ENCODE data around the gene PEX13.

Gene PEX13

DNA sequence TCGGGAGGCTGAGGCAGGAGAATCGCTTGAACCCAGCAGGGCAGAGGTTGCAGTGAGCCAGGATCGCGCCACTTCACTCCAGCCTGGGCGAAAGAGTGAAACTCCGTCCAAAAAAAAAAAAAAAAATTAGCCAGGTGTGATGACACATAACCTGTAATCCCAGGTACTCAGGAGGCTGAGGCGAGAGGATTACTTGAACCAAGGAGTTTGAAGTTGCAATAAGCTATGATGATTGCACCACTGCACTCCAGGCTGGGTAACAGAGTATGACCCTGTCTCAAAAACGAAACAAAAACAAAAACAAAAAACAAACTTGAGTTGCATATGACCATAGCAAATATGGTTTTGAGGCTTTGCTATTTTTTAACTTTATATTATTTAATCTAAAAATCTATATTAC lies 74.0 kb downstream of the PEX13 start:
- DNase-seq (ENCODE audit: low read depth), result no peak
- H3K4me3 ChIP-seq (ENCODE audit: low read depth, low read length), result no peak overlapping the region
- TF ChIP-seq, protein P1, sequence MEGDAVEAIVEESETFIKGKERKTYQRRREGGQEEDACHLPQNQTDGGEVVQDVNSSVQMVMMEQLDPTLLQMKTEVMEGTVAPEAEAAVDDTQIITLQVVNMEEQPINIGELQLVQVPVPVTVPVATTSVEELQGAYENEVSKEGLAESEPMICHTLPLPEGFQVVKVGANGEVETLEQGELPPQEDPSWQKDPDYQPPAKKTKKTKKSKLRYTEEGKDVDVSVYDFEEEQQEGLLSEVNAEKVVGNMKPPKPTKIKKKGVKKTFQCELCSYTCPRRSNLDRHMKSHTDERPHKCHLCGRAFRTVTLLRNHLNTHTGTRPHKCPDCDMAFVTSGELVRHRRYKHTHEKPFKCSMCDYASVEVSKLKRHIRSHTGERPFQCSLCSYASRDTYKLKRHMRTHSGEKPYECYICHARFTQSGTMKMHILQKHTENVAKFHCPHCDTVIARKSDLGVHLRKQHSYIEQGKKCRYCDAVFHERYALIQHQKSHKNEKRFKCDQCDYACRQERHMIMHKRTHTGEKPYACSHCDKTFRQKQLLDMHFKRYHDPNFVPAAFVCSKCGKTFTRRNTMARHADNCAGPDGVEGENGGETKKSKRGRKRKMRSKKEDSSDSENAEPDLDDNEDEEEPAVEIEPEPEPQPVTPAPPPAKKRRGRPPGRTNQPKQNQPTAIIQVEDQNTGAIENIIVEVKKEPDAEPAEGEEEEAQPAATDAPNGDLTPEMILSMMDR (IDR thresholded peaks at IDR 0.05; ENCODE audit: low read depth, low read length), result no peak
- TF ChIP-seq, protein P2, sequence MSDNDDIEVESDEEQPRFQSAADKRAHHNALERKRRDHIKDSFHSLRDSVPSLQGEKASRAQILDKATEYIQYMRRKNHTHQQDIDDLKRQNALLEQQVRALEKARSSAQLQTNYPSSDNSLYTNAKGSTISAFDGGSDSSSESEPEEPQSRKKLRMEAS (IDR thresholded peaks at IDR 0.05; ENCODE audit: low read depth, low read length), result no peak
- TF ChIP-seq MYC (IDR thresholded peaks at IDR 0.05; ENCODE audit: low read depth, low read length) (no peak), POLR2A (IDR thresholded peaks at IDR 0.05; ENCODE audit: extremely low read depth, insufficient read length) (no peak)

DNA sequence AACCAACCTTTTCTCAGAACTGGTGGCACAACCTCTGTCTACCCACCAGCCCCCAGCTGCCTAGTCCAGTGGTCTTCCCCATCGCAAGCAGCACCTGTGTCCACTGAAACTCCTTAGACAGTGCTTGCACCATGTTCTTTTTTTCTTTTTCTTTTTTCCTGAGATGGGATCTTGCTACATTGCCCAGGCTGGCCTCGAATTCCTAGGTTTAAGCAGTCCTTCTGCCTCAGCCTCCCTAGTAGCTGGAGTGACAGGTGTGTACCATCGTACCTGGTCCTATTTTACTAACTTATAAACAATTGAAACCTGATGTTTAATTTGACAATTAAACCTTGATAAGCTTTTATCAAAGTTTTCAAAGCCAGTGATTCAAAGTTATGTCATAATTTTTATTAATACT lies 78.9 kb downstream of the PEX13 start:
- TF ChIP-seq, protein P1 (IDR thresholded peaks at IDR 0.05; ENCODE audit: low read depth, low read length), result no peak
- no peak for TF ChIP-seq POLR2A (IDR thresholded peaks at IDR 0.05; ENCODE audit: extremely low read depth, insufficient read length)
- TF ChIP-seq, protein P2 (IDR thresholded peaks at IDR 0.05; ENCODE audit: low read depth, low read length), result no peak
- H3K4me3 ChIP-seq (ENCODE audit: low read depth, low read length), result no peak overlapping the region
- DNase-seq (ENCODE audit: low read depth), result no peak

DNA sequence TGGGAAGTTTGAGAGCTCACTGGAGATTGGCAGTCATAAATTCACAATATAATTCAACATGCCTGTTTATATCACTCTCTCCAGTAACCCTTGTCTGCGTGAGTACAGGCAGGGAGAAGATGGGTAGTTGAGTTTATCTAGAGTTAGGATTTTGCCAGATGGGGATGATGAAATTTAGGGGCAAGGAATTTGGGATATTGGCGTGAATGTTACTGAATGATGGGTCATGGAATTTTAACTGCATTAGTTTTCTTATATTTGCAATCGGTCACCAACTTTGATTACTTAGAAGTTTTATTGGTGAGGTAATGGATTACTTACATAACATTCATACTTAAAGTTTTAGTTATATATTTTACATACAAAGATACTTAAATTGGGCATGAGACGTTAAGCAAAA lies 83.3 kb downstream of the PEX13 start:
- TF ChIP-seq, protein P2 (IDR thresholded peaks at IDR 0.05; ENCODE audit: low read depth, low read length), result no peak
- TF ChIP-seq, protein P1 (IDR thresholded peaks at IDR 0.05; ENCODE audit: low read depth, low read length), result no peak
- TF ChIP-seq MYC (IDR thresholded peaks at IDR 0.05; ENCODE audit: low read depth, low read length), result no peak
- TF ChIP-seq POLR2A (IDR thresholded peaks at IDR 0.05; ENCODE audit: extremely low read depth, insufficient read length), result no peak

More for the DNA sequence above, 83.3 kb downstream of the PEX13 start:
- no peak for DNase-seq (ENCODE audit: low read depth)
- H3K4me3 ChIP-seq (ENCODE audit: low read depth, low read length), result no peak overlapping the region
